SK-N-SH (cell line): ENCODE measurements around the gene ANKRD10. TPM values are rescaled to one million over a fixed set of nuclear protein-coding genes. Genes with fewer than 3 reads are reported as not detected.

Source experiments
- CTCF ChIA-PET: fragments of 300-600, 350-600 bp; formaldehyde crosslinking; extraction: SDS; loops from one replicate; lab custom pipeline; 2021; lab: Yijun Ruan, JAX
- POLR2A ChIA-PET: fragments of 350-600 bp; sonication (Branson Sonifier 250); formaldehyde crosslinking; extraction: SDS; loops from one replicate; lab custom pipeline; 2020; ENCODE audit warnings: antibody characterized with exemption, inconsistent platforms; lab: Yijun Ruan, JAX
- DNase-seq: peaks from one replicate; pipeline ENCODE4 v3.0.0; 2012
- H2AFZ ChIP-seq: fragments of 200-600 bp; sonication (generic); 2 replicates; pipeline ENCODE4 v1.8.1; 2016; ENCODE audit warnings: antibody characterized with exemption, mild to moderate bottlenecking, low read depth
- H3F3A ChIP-seq: fragments of 200-600 bp; sonication (generic); replicated peaks from 2 replicates; pipeline ENCODE3; 2016; ENCODE audit warnings: antibody characterized with exemption, mild to moderate bottlenecking; ENCODE audit not compliant: insufficient read depth
- H3K27ac ChIP-seq, 2 experiments: fragments of 200-500 bp in 1 of 2; fragments of 200-600 bp in 1 of 2; sonication (Bioruptor generic) in 1 of 2; sonication (generic), shearing (Covaris generic) in 1 of 2; 2 replicates each; pipeline versions ENCODE4 v1.5.1 to v1.6.1; 2014 to 2016; ENCODE audit warnings: low read depth in 2 of 2, inconsistent platforms in 1 of 2, low read length in 1 of 2, mild to moderate bottlenecking in 1 of 2, mixed read lengths in 1 of 2
- H3K27me3 ChIP-seq: fragments of 200-600 bp; sonication (generic), shearing (Covaris generic); 2 replicates; pipeline ENCODE4 v1.6.1; 2016; ENCODE audit warnings: mixed run types; ENCODE audit not compliant: insufficient read depth
- H3K36me3 ChIP-seq, 2 experiments: fragments of 200-500 bp in 1 of 2; fragments of 200-600 bp in 1 of 2; sonication (Bioruptor generic) in 1 of 2; sonication (generic) in 1 of 2; replicated peaks in 1 of 2; 2 replicates each; pipeline versions ENCODE3 to v1.5.1; 2014 to 2016; ENCODE audit warnings: low read length in 1 of 2, mild to moderate bottlenecking in 1 of 2; ENCODE audit not compliant: insufficient read depth in 2 of 2, control insufficient read depth in 1 of 2
- H3K4me1 ChIP-seq, 2 experiments: fragments of 200-500 bp in 1 of 2; fragments of 200-600 bp in 1 of 2; sonication (Bioruptor generic) in 1 of 2; sonication (generic), shearing (Covaris generic) in 1 of 2; 2 replicates each; pipeline versions ENCODE4 v1.5.1 to v1.6.1; 2014 to 2016; ENCODE audit warnings: low read depth in 1 of 2, low read length in 1 of 2, mixed run types in 1 of 2; ENCODE audit not compliant: insufficient read depth in 2 of 2, control insufficient read depth in 1 of 2
- H3K4me2 ChIP-seq: fragments of 200-600 bp; sonication (generic), shearing (Covaris generic); 2 replicates; pipeline ENCODE4 v1.6.1; 2017; ENCODE audit warnings: mixed run types
- H3K4me3 ChIP-seq, 2 experiments: fragments of 200-500 bp in 1 of 2; fragments of 200-600 bp in 1 of 2; sonication (Bioruptor generic) in 1 of 2; sonication (generic), shearing (Covaris generic) in 1 of 2; 2 replicates each; pipeline versions ENCODE4 v1.5.1 to v1.8.1; 2014 to 2016; ENCODE audit warnings: low read depth in 2 of 2, inconsistent platforms in 1 of 2, low read length in 1 of 2, mild to moderate bottlenecking in 1 of 2, mixed read lengths in 1 of 2, moderate library complexity in 1 of 2
- H3K79me2 ChIP-seq: fragments of 200-600 bp; sonication (generic); 2 replicates; pipeline ENCODE4 v1.8.1; 2017; ENCODE audit warnings: mild to moderate bottlenecking; ENCODE audit not compliant: insufficient read depth
- H3K9ac ChIP-seq: fragments of 200-600 bp; sonication (generic); 2 replicates; pipeline ENCODE4 v1.6.1; 2017; ENCODE audit warnings: mixed run types
- H3K9me2 ChIP-seq: fragments of 200-600 bp; sonication (generic); 2 replicates; pipeline ENCODE4 v1.6.1; 2017; ENCODE audit warnings: mixed run types
- H3K9me3 ChIP-seq: fragments of 200-600 bp; sonication (generic); 2 replicates; pipeline ENCODE4 v1.6.1; 2017; ENCODE audit warnings: mixed run types, mild to moderate bottlenecking, moderate library complexity
- H4K20me1 ChIP-seq: fragments of 200-600 bp; sonication (generic); 2 replicates; pipeline ENCODE4 v1.6.1; 2017; ENCODE audit warnings: mild to moderate bottlenecking, mixed run types; ENCODE audit not compliant: insufficient read depth
- ELF1 ChIP-seq: IDR thresholded peaks from 2 replicates; pipeline ENCODE4 v1.4.0; 2012
- EP300 ChIP-seq, 2 experiments: IDR thresholded peaks; 2 replicates each; pipeline versions ENCODE4 v1.4.0 to v1.6.1; 2012; ENCODE audit warnings: borderline replicate concordance in 1 of 2, low read depth in 1 of 2, low read length in 1 of 2
- GABPA ChIP-seq: IDR thresholded peaks from 2 replicates; pipeline ENCODE4 v1.4.0; 2012; ENCODE audit warnings: low read depth, mild to moderate bottlenecking
- MEF2A ChIP-seq: IDR thresholded peaks from 2 replicates; pipeline ENCODE4 v1.4.0; 2012; ENCODE audit warnings: low read depth, borderline replicate concordance
- NFIC ChIP-seq: IDR thresholded peaks from 2 replicates; pipeline ENCODE4 v1.4.0; 2012; ENCODE audit warnings: borderline replicate concordance
- NRF1 ChIP-seq: IDR thresholded peaks from 2 replicates; pipeline ENCODE4 v1.6.1; 2012; ENCODE audit warnings: low read depth, mild to moderate bottlenecking, low read length
- POLR2AphosphoS5 ChIP-seq: IDR thresholded peaks from 2 replicates; pipeline ENCODE4 v1.6.1; 2012; ENCODE audit warnings: low read depth, low read length
- RAD21 ChIP-seq: IDR thresholded peaks from 2 replicates; pipeline ENCODE4 v1.6.1; 2012; ENCODE audit warnings: mild to moderate bottlenecking, low read length
- RFX5 ChIP-seq: IDR thresholded peaks from 2 replicates; pipeline ENCODE4 v1.6.1; 2012; ENCODE audit warnings: mild to moderate bottlenecking, improper control_type of control experiment, low read length
- SIN3A ChIP-seq: IDR thresholded peaks from 2 replicates; pipeline ENCODE4 v1.6.1; 2012; ENCODE audit warnings: low read depth, mild to moderate bottlenecking, low read length, moderate library complexity, borderline replicate concordance
- TEAD4 ChIP-seq: IDR thresholded peaks from 2 replicates; pipeline ENCODE4 v1.4.0; 2012; ENCODE audit warnings: mild to moderate bottlenecking, borderline replicate concordance; ENCODE audit not compliant: insufficient read depth
- WGBS: methylation state at CpG from one replicate; pipeline ENCODE4 v1.1.6; 2017; ENCODE audit warnings: low lambda C conversion rate; 5-methylcytosine and 5-hydroxymethylcytosine counted together
- polyA plus RNA-seq, 3 experiments: library from polyadenylated mRNA; depleted of rRNA; stranded (reverse); fragments of >200 nt; gene quantifications; 2 replicates each; pipeline ENCODE4 v1.2.3, GENCODE V29; 2012
- TF ChIP-seq, protein P1 (sequence below): IDR thresholded peaks from 2 replicates; pipeline ENCODE4 v1.4.0; 2012; ENCODE audit warnings: low read depth, borderline replicate concordance
- TF ChIP-seq, protein P2 (sequence below): IDR thresholded peaks from 2 replicates; pipeline ENCODE4 v1.4.0; 2012; ENCODE audit warnings: low read depth
- TF ChIP-seq, protein P3 (sequence below): fragments of 150-350 bp; IDR thresholded peaks from 2 replicates; pipeline ENCODE4 v1.6.1; 2017; ENCODE audit warnings: antibody characterized with exemption, low read length, low read depth, borderline replicate concordance
- TF ChIP-seq, protein P4 (sequence below): IDR thresholded peaks from 2 replicates; pipeline ENCODE4; 2012
- TF ChIP-seq, protein P5 (sequence below): fragments of 150-350 bp; IDR thresholded peaks from 2 replicates; pipeline ENCODE4 v1.6.1; 2016; ENCODE audit warnings: mild to moderate bottlenecking, low read depth, low read length

ANKRD10 gene
- polyA plus RNA-seq, 1 of the 3 experiments (the other 2 are of a cell fraction), result 53.2 TPM

DNA sequence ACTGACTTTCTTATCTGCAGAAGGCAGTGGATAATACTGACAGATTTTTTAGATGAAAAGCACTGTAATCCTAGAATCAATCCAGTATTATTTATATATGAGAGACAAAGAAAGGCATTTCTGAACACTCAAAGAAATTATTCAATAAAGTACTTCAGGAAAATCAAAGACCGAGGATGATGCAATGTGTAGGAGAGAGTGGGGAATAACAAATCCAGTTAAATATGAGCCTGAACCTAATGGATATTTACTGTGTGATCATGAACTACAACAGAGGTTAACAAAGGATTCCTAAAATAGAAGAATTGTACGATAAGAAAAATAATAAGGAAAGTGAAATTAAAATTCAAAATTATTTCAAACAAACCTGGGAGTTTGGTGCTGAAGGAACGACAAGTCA lies 69.3 kb downstream of the ANKRD10 start:
- Histone ChIP-seq H3K4me1 (no peaks in the 10 kb centered on the region), H3K9me2 (no peaks in the 10 kb centered on the region), H3K27ac (no peak overlapping the region), H3K79me2 (no peaks in the 10 kb centered on the region), H3F3A (no peaks in the 10 kb centered on the region), H3K4me2 (no peak overlapping the region), H3K27me3 (no peaks in the 10 kb centered on the region; the same call in 1 of the 2 replicates), H2AFZ (no peak overlapping the region), H3K9ac (no peak overlapping the region), H4K20me1 (no peaks in the 10 kb centered on the region), H3K9me3 (no peaks in the 10 kb centered on the region), H3K36me3 (no peaks in the 10 kb centered on the region), H3K4me3 (no peak overlapping the region)
- 45% methylated on average over 3 of the region's 3 CpGs for WGBS
- TF ChIP-seq POLR2AphosphoS5 (no peak), GABPA (no peak), EP300 (IDR thresholded peaks at IDR 0.05; ENCODE audit: borderline replicate concordance in 1 of 2, low read depth in 1 of 2, low read length in 1 of 2) (no peak), NFIC (no peak), MEF2A (no peak), SIN3A (no peak), ELF1 (no peak), NRF1 (no peak), RAD21 (no peak), RFX5 (no peak), TEAD4 (no peak)
- TF ChIP-seq, protein P1, sequence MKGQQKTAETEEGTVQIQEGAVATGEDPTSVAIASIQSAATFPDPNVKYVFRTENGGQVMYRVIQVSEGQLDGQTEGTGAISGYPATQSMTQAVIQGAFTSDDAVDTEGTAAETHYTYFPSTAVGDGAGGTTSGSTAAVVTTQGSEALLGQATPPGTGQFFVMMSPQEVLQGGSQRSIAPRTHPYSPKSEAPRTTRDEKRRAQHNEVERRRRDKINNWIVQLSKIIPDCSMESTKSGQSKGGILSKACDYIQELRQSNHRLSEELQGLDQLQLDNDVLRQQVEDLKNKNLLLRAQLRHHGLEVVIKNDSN, result no peak
- TF ChIP-seq, protein P2, sequence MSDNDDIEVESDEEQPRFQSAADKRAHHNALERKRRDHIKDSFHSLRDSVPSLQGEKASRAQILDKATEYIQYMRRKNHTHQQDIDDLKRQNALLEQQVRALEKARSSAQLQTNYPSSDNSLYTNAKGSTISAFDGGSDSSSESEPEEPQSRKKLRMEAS, result no peak
- TF ChIP-seq, protein P3, sequence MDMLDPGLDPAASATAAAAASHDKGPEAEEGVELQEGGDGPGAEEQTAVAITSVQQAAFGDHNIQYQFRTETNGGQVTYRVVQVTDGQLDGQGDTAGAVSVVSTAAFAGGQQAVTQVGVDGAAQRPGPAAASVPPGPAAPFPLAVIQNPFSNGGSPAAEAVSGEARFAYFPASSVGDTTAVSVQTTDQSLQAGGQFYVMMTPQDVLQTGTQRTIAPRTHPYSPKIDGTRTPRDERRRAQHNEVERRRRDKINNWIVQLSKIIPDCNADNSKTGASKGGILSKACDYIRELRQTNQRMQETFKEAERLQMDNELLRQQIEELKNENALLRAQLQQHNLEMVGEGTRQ, result no peak
- TF ChIP-seq, protein P4, sequence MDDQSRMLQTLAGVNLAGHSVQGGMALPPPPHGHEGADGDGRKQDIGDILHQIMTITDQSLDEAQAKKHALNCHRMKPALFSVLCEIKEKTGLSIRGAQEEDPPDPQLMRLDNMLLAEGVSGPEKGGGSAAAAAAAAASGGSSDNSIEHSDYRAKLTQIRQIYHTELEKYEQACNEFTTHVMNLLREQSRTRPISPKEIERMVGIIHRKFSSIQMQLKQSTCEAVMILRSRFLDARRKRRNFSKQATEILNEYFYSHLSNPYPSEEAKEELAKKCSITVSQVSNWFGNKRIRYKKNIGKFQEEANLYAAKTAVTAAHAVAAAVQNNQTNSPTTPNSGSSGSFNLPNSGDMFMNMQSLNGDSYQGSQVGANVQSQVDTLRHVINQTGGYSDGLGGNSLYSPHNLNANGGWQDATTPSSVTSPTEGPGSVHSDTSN, result no peak
- TF ChIP-seq, protein P5, sequence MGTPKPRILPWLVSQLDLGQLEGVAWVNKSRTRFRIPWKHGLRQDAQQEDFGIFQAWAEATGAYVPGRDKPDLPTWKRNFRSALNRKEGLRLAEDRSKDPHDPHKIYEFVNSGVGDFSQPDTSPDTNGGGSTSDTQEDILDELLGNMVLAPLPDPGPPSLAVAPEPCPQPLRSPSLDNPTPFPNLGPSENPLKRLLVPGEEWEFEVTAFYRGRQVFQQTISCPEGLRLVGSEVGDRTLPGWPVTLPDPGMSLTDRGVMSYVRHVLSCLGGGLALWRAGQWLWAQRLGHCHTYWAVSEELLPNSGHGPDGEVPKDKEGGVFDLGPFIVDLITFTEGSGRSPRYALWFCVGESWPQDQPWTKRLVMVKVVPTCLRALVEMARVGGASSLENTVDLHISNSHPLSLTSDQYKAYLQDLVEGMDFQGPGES, result no peak
- no peak for DNase-seq
- POLR2A ChIA-PET, result no interaction called here
- CTCF ChIA-PET, result interaction anchor here (3.8 kb wide), 1 partner anchor 253 kb away, joined by 10 read pairs; no protein-coding TSS in a partner anchor
